NOMO-1 treated with dmso at 0.1 percent for 144 hours (cell line): ENCODE results near the gene CDK5RAP2.
"Not testable (repeated sequence)": the region's sequence is repeated elsewhere in the genome, so short reads cannot be mapped to it uniquely, and the experiment has no call there.

Experiments used
- DNase-seq: peaks from one replicate; lab custom pipeline; 2025; ENCODE audit not compliant: unreplicated experiment; lab: John Stamatoyannopoulos, UW

The CDK5RAP2 gene

GRCh38 chr9:120515996-120516395 lies 64.0 kb downstream of the CDK5RAP2 start:
- not testable (repeated sequence) for DNase-seq

- not testable (repeated sequence) for DNase-seq
Measured at GRCh38 chr9:120515481-120515880, 64.5 kb downstream of the CDK5RAP2 start.

GRCh38 chr9:120514405-120514804 lies 65.6 kb downstream of the CDK5RAP2 start:
- no peak for DNase-seq

- DNase-seq: no peak
Measured at GRCh38 chr9:120513825-120514396, 66.1 kb downstream of the CDK5RAP2 start.

- no peak for DNase-seq
Measured at GRCh38 chr9:120510816-120511215, 69.2 kb downstream of the CDK5RAP2 start.

- DNase-seq: no peak
Measured at GRCh38 chr9:120507936-120508510, 71.9 kb downstream of the CDK5RAP2 start.

GRCh38 chr9:120505186-120505585 lies 74.8 kb downstream of the CDK5RAP2 start:
- no peak for DNase-seq

- DNase-seq: no peak
Measured at GRCh38 chr9:120500733-120501132, 79.2 kb downstream of the CDK5RAP2 start.

GRCh38 chr9:120497865-120498264 lies 82.1 kb downstream of the CDK5RAP2 start:
- DNase-seq: not testable (repeated sequence)

GRCh38 chr9:120496438-120496837 lies 83.5 kb downstream of the CDK5RAP2 start:
- not testable (repeated sequence) for DNase-seq

GRCh38 chr9:120490888-120491595 lies 88.9 kb downstream of the CDK5RAP2 start:
- DNase-seq: peak; percentile 71

- DNase-seq: no peak
Measured at GRCh38 chr9:120486835-120487234, 93.1 kb downstream of the CDK5RAP2 start.

GRCh38 chr9:120486347-120486746 lies 93.6 kb downstream of the CDK5RAP2 start:
- no peak for DNase-seq

- DNase-seq: no peak
Measured at GRCh38 chr9:120485788-120486187, 94.2 kb downstream of the CDK5RAP2 start.

- DNase-seq: no peak
Measured at GRCh38 chr9:120484162-120484561, 95.8 kb downstream of the CDK5RAP2 start.

GRCh38 chr9:120482424-120483186 lies 97.4 kb downstream of the CDK5RAP2 start:
- no peak for DNase-seq

- DNase-seq: no peak
Measured at GRCh38 chr9:120481846-120482245, 98.1 kb downstream of the CDK5RAP2 start.

- no peak for DNase-seq
Measured at GRCh38 chr9:120481248-120481647, 98.7 kb downstream of the CDK5RAP2 start.

GRCh38 chr9:120480707-120481106 lies 99.3 kb downstream of the CDK5RAP2 start:
- no peak for DNase-seq

GRCh38 chr9:120478208-120478607 lies 101.8 kb downstream of the CDK5RAP2 start:
- peak; percentile 22 for DNase-seq

GRCh38 chr9:120477534-120478001 lies 102.4 kb downstream of the CDK5RAP2 start:
- peak; percentile 1 for DNase-seq
